ENCODE data around the gene BCL3.

DNA sequence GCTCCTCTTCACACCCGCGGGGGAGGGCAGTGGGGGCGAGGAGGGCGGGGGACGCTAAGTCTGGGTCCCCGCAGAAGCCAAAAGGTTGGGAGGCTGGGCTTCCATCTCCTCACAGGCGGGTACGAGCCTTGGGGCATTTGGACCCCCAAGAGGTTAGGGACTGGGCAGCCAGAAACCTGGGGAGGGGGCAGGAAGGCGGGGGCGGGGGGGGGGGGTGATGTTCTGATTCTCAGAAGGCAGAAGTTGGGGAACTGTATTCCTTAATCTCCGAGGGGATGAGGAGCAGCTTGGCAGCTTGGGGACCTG lies 5.1 kb downstream of the BCL3 start:
- TF ChIP-seq GATA3 (IDR thresholded peaks at IDR 0.05; ENCODE audit: low read depth, low read length) (no peak), GATA2 (IDR thresholded peaks at IDR 0.05; ENCODE audit: low read depth, low read length) (no peak)

All from SH-SY5Y (cell line).